GM19452 (cell line): ENCODE measurements around the gene ADGRL1.
"Not testable (repeated sequence)": the region's sequence is repeated elsewhere in the genome, so short reads cannot be mapped to it uniquely, and the experiment has no call there.

Experiments
- ATAC-seq: cut with Tn5 transposase; IDR thresholded peaks from one replicate; pipeline ENCODE4 v1.9.1; 2021; ENCODE audit not compliant: unreplicated experiment

Gene ADGRL1

DNA sequence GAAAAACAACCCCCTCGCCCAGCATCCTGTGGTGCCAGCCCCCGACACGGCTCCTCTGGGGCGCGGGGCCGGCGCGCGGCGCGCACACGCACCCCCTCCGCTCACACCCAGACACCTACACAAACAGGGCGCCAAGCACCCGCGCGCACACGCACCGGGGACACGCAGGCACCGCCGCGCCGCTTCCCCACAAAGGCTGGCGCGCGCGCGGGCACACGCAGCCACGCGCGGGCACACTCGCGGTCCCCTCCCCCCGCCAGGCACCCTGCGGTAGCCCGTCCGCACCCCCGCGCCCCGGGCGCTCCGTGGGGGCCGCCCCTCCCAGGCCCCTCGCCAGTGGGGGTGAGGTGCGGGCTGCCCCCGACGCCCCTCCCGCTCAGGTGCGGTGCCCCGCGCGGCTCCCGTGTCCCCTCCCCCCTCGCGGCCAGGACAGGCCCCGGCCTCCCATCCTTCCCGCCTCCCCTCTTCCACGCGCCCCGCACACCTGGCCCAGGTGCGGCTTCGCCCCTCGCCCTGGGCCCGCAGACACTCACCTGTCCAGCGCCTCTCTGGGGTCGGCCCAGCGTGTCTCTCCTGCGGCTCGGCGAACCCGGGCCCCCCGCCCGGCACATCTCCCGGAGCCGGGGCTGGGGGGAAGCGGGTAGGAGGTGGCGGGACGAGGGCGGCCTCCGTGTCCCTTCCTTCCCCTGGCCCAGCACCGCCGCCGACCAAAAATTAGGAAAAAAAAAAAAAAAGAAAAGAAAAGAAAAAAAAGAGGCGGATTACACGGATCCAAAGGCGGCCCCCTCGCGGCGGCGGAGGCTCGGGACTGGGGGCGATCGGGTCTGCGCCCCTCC, at the start of gene ADGRL1:
Gene ADGRL1, minus strand, starts transcription at position 718 of the 836 bp plus-strand sequence. CDS start 22,567 bp downstream, outside the sequence.
- ATAC-seq: not testable (repeated sequence)

DNA sequence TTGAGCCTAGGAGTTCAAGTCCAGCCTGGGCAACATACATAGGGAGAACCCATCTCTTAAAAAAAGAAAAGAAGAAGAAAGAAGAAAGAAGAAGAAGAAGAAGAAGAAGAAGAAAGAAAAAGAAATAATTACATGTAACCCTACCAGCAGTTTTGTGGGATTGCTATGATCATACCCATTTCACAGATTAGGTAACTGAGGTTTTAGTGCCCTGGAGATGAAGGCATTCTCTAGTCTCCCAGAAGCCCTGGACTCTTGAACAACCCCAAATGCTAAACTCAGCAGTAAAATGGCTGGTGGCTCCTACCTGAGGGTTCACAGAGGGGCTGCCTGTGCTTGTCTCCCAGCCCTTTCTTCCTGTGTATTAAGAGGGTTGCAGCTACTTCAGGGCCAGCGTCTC, 49.3 kb upstream of the ADGRL1 start:
- ATAC-seq: not testable (repeated sequence)

DNA sequence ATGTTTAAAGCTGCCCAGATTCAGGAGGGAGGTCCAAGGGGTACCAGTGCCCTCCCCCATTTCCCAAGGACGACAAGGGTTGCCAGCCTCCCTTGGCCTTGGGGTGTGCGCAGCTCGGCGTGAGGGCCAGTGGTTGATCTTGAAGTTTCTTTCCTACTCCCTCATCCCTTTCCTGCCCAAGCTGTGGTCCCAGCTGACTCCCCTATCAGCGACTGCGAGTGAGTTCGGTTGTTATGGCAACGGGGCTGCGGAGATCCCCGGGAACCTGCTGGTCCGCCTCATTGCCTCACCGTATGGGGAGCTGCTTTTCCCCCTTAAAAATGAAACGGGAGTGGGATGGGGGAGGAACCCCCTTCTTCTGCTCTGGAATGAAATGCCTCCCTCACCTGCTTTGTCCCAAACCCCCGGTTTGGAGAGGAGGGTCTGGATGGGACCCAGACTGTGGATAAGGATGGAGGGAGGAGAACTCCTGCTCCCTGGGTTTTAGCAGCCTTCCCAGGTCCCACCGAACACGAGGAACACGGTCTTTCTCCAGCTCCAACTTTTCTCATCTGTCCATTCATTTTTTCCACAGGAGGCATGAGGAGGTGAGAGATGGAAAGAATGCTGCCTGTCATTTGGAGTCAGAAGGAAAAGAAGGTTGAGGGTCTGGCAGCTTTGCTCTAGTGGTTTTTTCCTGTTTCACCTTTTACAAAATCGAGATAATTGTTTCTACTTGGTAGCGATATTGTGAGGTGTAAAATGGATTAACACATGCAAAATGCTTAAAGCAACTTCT, 48.0 kb upstream of the ADGRL1 start:
- ATAC-seq: not testable (repeated sequence)

GRCh38 chr19:14252136-14252535, 46.2 kb upstream of the ADGRL1 start:
- ATAC-seq: not testable (repeated sequence)

DNA sequence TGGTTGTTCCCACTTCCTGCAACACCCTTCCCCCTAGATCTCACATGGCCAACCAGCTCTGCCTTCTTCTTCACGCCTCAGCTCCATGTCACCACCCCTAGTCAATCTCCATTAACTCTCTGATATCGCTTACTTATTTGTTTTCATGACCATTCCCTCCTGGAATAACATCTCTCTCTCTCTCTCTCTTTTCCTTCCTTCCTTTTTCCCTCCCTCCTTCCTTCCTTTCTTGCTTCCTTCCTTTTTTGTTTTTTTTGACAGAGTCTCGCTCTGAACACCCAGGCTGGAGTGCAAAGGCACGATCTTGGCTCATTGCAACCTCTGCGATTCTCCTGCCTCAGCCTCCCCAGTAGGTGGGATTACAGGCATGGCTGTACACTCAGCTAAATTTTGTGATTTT, 44.9 kb upstream of the ADGRL1 start:
- ATAC-seq: no peak

GRCh38 chr19:14250315-14250714, 44.3 kb upstream of the ADGRL1 start:
- not testable (repeated sequence) for ATAC-seq

GRCh38 chr19:14249891-14250290, 43.9 kb upstream of the ADGRL1 start:
- ATAC-seq: not testable (repeated sequence)

- not testable (repeated sequence) for ATAC-seq
Observed at GRCh38 chr19:14249012-14249754, 43.2 kb upstream of the ADGRL1 start.

DNA sequence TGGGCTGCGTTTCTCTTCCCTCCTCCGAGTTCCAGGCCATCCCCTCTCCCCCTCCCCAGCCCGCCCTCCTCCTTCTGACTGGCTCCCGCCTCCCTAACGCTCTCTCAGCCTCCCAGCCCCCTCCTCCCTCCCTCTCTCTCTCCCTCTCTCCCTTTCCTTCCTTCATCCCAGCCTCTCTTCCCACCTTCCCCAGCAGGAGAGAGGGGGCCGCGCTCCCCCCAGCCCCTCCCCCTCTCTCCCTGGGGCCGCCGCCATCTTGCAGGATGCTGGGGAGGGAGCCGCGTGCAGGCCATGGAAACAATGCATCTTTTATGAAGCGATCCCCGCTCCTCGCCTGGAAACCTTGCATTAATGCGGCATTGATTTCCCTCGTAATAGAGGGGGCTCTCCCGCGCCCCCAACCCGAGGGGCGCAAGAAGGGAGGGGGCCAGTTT, 42.6 kb upstream of the ADGRL1 start:
- ATAC-seq: no peak

DNA sequence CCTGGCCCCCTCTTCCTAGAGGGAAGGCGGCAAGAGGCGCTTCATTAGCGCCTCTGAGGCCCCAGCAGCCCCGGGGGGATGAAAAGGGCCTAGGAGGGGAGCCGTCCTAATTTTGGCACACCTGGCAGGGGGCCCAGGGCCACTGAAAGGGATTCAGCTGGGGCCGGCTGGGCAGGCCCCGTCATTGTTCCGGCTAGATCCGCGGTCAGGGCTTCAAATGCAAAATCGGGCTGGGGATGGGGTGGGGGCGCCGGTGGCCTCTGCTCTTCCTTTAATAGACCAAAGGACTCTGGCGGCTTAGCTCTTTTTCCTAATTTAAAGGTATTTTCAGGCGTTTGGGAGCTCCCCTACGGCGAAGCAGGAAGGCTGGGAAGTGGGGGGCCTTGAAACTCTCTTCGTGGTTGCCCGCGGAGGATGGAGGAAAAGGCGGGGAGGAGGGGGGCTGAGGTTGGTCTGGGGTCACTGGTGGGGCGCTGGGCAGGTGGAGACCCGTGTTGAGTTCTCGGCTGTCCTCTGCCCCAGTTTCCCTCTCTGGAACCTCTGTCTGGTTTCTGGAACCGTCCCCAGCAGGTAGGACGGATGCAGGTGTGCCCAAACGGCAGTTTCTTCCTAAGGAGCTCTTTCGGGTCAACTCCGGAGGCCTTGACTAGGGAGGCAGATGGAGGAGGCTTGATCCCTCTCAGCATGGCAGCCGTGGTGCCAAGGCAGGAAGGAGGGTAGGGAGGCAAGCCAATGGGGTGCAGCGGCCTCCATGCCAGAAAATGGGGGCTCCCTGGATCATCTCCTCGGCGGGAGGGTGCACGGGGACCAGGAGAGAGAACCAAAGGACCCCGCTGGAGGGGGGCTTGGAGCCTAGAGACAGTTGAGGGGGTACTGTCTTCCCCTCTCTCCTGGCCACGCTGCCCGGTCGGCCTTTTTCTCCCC, 41.8 kb upstream of the ADGRL1 start:
- ATAC-seq: not testable (repeated sequence)

- not testable (repeated sequence) for ATAC-seq
Observed at GRCh38 chr19:14247205-14247547, 41.2 kb upstream of the ADGRL1 start.

- not testable (repeated sequence) for ATAC-seq
Observed at GRCh38 chr19:14244393-14244792, 38.4 kb upstream of the ADGRL1 start.

GRCh38 chr19:14243718-14244117, 37.7 kb upstream of the ADGRL1 start:
- ATAC-seq: not testable (repeated sequence)

DNA sequence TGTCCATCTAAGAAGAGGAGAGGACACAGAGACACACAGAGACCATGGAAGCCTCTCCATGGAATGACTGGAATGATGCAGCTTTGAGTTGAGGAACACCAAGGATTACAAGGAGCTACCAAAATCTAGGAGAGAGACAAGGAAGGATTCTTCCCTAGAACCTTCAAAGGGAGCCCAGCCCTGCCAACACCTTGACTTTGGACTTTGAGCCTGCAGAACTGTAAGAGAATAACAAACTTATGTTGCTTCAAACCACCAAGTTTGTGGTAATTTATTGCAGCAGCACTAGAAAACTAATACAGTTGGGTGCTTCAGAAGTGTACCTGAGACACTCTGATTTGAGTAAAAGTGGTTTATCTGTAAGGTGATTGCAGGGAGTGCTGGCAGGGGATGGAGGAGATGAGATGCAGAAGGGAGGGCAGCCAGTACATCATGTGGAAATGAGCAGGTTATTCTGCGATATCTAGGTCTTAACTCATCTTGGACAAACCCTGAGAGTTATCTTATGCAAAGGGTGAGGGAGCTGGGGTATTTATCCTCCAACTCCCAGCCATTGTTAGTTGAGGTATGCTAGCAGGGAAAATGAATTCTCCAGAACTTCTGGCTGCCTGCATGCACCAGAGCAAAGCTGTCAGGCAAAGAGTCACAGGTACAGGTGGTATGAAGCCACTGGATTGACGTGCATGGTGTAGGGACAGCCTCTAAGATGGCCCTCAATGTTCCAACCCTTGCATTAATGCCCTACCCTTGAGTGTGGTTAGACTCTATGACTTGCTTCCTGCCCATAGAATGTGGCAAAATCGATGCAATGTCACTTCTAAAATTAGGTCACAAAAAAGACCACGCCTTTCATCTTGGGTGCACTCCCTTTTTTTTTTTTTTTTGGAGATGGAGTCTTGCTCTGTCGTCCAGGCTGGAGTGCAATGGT, 31.3 kb upstream of the ADGRL1 start:
- ATAC-seq: no peak

GRCh38 chr19:14232945-14233344, 27.0 kb upstream of the ADGRL1 start:
- not testable (repeated sequence) for ATAC-seq

GRCh38 chr19:14228446-14229071, 22.6 kb upstream of the ADGRL1 start:
- ATAC-seq: not testable (repeated sequence)

DNA sequence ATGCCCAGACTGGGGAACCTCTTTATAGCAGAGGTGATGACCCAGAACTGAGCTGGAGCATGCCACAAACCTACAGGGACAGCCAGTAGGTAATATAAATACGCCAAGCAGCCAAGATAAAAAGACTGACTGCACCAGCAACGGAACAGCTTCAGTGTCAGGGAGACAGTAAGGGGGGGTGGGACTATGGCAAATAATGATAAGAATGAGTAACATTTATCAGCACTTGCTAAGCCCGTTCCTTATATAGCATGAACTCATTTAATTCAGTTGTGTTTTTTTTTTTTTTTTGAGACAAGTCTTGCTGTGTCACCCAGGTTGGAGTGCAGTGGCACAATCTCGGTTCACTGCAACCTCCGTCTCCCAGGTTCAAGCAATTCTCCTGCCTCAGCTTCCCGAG, 20.5 kb upstream of the ADGRL1 start:
- not testable (repeated sequence) for ATAC-seq

DNA sequence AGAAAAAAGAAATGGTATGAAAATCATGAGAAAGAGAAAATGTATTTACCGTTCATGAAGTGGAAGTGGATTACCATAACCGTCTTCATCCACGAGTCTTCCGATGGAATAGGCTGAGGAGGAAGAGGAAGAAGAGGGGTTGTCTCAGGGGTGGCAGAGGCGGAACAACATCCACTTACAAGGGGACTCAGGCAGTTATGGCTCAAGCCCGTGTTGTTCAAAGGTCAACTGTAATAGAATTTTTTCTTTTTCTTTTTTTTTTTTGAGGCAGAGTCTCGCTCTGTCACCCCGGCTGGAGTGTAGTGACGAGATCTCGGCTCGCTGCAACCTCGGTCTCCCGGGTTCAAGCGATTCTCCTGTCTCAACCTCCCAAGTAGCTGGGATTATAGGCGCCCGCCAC, 16.9 kb upstream of the ADGRL1 start:
- ATAC-seq: no peak

DNA sequence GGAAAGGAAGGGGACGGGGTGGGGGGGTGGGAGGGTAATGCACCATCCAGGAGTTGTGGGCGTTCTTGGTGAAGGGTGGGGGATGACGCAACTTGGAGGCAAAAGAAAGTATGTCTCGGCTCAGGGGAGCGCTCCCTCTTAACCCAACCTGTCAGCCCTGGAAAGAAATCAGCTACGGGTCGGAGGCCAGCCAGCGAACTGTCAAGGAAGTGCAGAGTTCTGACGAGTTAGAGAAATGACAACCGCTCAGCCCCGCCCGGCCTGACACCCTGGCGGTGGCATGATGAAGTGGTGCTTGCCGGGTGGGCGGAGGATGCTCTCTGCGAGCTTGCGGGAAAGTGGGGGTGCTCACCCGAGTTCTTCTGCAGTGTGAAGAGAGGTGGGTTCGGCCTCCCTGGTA, 15.4 kb upstream of the ADGRL1 start:
- not testable (repeated sequence) for ATAC-seq
